ENCODE results near the gene SH3GL3. TPM values are rescaled to one million over a fixed set of nuclear protein-coding genes. Genes with fewer than 3 reads are reported as not detected.

The SH3GL3 gene
- total RNA-seq, 1 donor from 2014 or later, result 2.8 TPM

GRCh38 chr15:83612898-83613635 is 165.9 kb downstream of the SH3GL3 start:
- Mint-ChIP-seq H3K4me1 (ENCODE audit: low read depth, unreplicated experiment) (peaks cover 6% of the 10 kb centered on the region), H3K9me3 (ENCODE audit: unreplicated experiment) (peaks cover 2% of the 10 kb centered on the region), H3K27me3 (ENCODE audit: unreplicated experiment) (peaks cover 3% of the 10 kb centered on the region), H3K4me3 (ENCODE audit: unreplicated experiment) (no peak overlapping the region), H3K27ac (ENCODE audit: unreplicated experiment) (no peak overlapping the region), H3K36me3 (ENCODE audit: unreplicated experiment) (no peaks in the 10 kb centered on the region)
- TF ChIP-seq CTCF (IDR thresholded peaks at IDR 0.05; ENCODE audit: partially characterized antibody, unreplicated experiment), result no peak
- DNase-seq, result no peak

GRCh38 chr15:83613714-83614113 is 166.6 kb downstream of the SH3GL3 start:
- no peak for DNase-seq
- Mint-ChIP-seq H3K4me3 (ENCODE audit: unreplicated experiment) (no peak overlapping the region), H3K27me3 (ENCODE audit: unreplicated experiment) (peaks cover 3% of the 10 kb centered on the region), H3K9me3 (ENCODE audit: unreplicated experiment) (peaks cover 2% of the 10 kb centered on the region), H3K27ac (ENCODE audit: unreplicated experiment) (no peak overlapping the region), H3K4me1 (ENCODE audit: low read depth, unreplicated experiment) (peaks cover 6% of the 10 kb centered on the region), H3K36me3 (ENCODE audit: unreplicated experiment) (no peaks in the 10 kb centered on the region)
- TF ChIP-seq CTCF (IDR thresholded peaks at IDR 0.05; ENCODE audit: partially characterized antibody, unreplicated experiment), result no peak

- Mint-ChIP-seq H3K4me3 (ENCODE audit: unreplicated experiment) (no peak overlapping the region), H3K36me3 (ENCODE audit: unreplicated experiment) (peaks cover 8% of the 10 kb centered on the region), H3K27me3 (ENCODE audit: unreplicated experiment) (peaks cover 2% of the 10 kb centered on the region), H3K4me1 (ENCODE audit: low read depth, unreplicated experiment) (peaks cover 3% of the 10 kb centered on the region), H3K9me3 (ENCODE audit: unreplicated experiment) (peaks cover 2% of the 10 kb centered on the region), H3K27ac (ENCODE audit: unreplicated experiment) (no peak overlapping the region)
- TF ChIP-seq CTCF (IDR thresholded peaks at IDR 0.05; ENCODE audit: partially characterized antibody, unreplicated experiment), result no peak
- DNase-seq, result no peak
Measured at GRCh38 chr15:83616840-83617239, 169.7 kb downstream of the SH3GL3 start.

- peaks cover 1% of the 10 kb centered on the region for H3K9me3 Mint-ChIP-seq (ENCODE audit: unreplicated experiment)
- no peak overlapping the region for H3K27ac Mint-ChIP-seq (ENCODE audit: unreplicated experiment)
- DNase-seq, result no peak
- no peaks in the 10 kb centered on the region for H3K36me3 Mint-ChIP-seq (ENCODE audit: unreplicated experiment)
- no peak overlapping the region for H3K4me3 Mint-ChIP-seq (ENCODE audit: unreplicated experiment)
- no peaks in the 10 kb centered on the region for H3K4me1 Mint-ChIP-seq (ENCODE audit: low read depth, unreplicated experiment)
- no peak for TF ChIP-seq CTCF (IDR thresholded peaks at IDR 0.05; ENCODE audit: partially characterized antibody, unreplicated experiment)
- no peaks in the 10 kb centered on the region for H3K27me3 Mint-ChIP-seq (ENCODE audit: unreplicated experiment)
Measured at GRCh38 chr15:83626171-83626802, 179.1 kb downstream of the SH3GL3 start.

GRCh38 chr15:83631534-83631933 is 184.4 kb downstream of the SH3GL3 start:
- no peak for TF ChIP-seq CTCF (IDR thresholded peaks at IDR 0.05; ENCODE audit: partially characterized antibody, unreplicated experiment)
- no peaks in the 10 kb centered on the region for H3K27me3 Mint-ChIP-seq (ENCODE audit: unreplicated experiment)
- no peak overlapping the region for H3K4me3 Mint-ChIP-seq (ENCODE audit: unreplicated experiment)
- H3K9me3 Mint-ChIP-seq (ENCODE audit: unreplicated experiment), result peaks cover 1% of the 10 kb centered on the region
- H3K27ac Mint-ChIP-seq (ENCODE audit: unreplicated experiment), result no peak overlapping the region
- no peaks in the 10 kb centered on the region for H3K4me1 Mint-ChIP-seq (ENCODE audit: low read depth, unreplicated experiment)
- H3K36me3 Mint-ChIP-seq (ENCODE audit: unreplicated experiment), result no peaks in the 10 kb centered on the region
- no peak for DNase-seq

All from glutamatergic neuron (in vitro differentiated cells).